Endometrial microvascular endothelial cells (primary cell): ENCODE results near the gene ADAT3. TPM values are rescaled to one million over a fixed set of nuclear protein-coding genes. Genes with fewer than 3 reads are reported as not detected.

ENCODE experiments used
- in situ Hi-C: cut with HindIII; loops from 2 replicates; pipeline ENCODE4 v1.10.0; 2017; ENCODE audit warnings: low sequenced_read_pairs, low pct_unique_long_range_greater_than_20kb; ENCODE audit errors: inconsistent ontology term
- total RNA-seq: library from RNA; depleted of rRNA; stranded (reverse); fragments of >200 nt; gene quantifications from one replicate; pipeline ENCODE4 v1.2.3, GENCODE V29; 2015; ENCODE audit errors: inconsistent ontology term

Gene ADAT3
- total RNA-seq, 1 donor from 2014 or later, result 15.5 TPM

- in situ Hi-C loops, result no loop called here
Measured at GRCh38 chr19:1947651-1948209, 42.5 kb downstream of the ADAT3 start.

- in situ Hi-C loops, result no loop called here
Measured at GRCh38 chr19:1949304-1950101, 44.3 kb downstream of the ADAT3 start.

- in situ Hi-C loops, result no loop called here
Measured at GRCh38 chr19:1950640-1951039, 45.4 kb downstream of the ADAT3 start.

GRCh38 chr19:1952635-1953034, 47.4 kb downstream of the ADAT3 start:
- in situ Hi-C loops, result no loop called here

- in situ Hi-C loops, result no loop called here
Measured at GRCh38 chr19:1953037-1953436, 47.8 kb downstream of the ADAT3 start.

- in situ Hi-C loops, result no loop called here
Measured at GRCh38 chr19:1953441-1954094, 48.4 kb downstream of the ADAT3 start.

GRCh38 chr19:1954532-1954933, 49.3 kb downstream of the ADAT3 start:
- in situ Hi-C loops, result no loop called here

- in situ Hi-C loops, result no loop called here
Measured at GRCh38 chr19:1955171-1956121, 50.2 kb downstream of the ADAT3 start.

- in situ Hi-C loops, result no loop called here
Measured at GRCh38 chr19:1956122-1956494, 50.9 kb downstream of the ADAT3 start.

- in situ Hi-C loops, result no loop called here
Measured at GRCh38 chr19:1956868-1957492, 51.8 kb downstream of the ADAT3 start.

GRCh38 chr19:1957562-1958248, 52.5 kb downstream of the ADAT3 start:
- in situ Hi-C loops, result no loop called here

GRCh38 chr19:1959928-1960589, 54.9 kb downstream of the ADAT3 start:
- in situ Hi-C loops, result no loop called here

- in situ Hi-C loops, result no loop called here
Measured at GRCh38 chr19:1961000-1961883, 56.0 kb downstream of the ADAT3 start.

- in situ Hi-C loops, result no loop called here
Measured at GRCh38 chr19:1962674-1963073, 57.5 kb downstream of the ADAT3 start.
